Esophagus muscularis mucosa (tissue), 4 donors: Measurements from ENCODE around the gene ALPK3. TPM values are rescaled to one million over a fixed set of nuclear protein-coding genes. Genes with fewer than 3 reads are reported as not detected.

ENCODE experiments used
- DNase-seq: peaks from one replicate; pipeline ENCODE4 v3.0.0-alpha.2; 2017; ENCODE audit errors: extremely low spot score
- H3K27ac ChIP-seq, 4 donors: fragments of 200-600 bp; sonication (generic); replicated peaks in 1 of 4; 1 replicate in 3 of 4; 2 replicates in 1 of 4; pipeline ENCODE4 v1.5.1; 2016 to 2019; ENCODE audit warnings: mild to moderate bottlenecking in 1 of 4
- H3K27me3 ChIP-seq, 4 donors: fragments of 200-600 bp; sonication (generic); one replicate each; pipeline versions ENCODE4 v1.5.1 to v1.6.0; 2016 to 2019
- H3K36me3 ChIP-seq, 4 donors: fragments of 200-600 bp; sonication (generic); one replicate each; pipeline ENCODE4 v1.5.1; 2016 to 2019
- H3K4me1 ChIP-seq, 4 donors: fragments of 200-600 bp; sonication (generic); one replicate each; pipeline ENCODE4 v1.5.1; 2016 to 2019
- H3K4me3 ChIP-seq, 4 donors: fragments of 200-600 bp; sonication (generic); 1 replicate in 2 of 4; 2 replicates in 2 of 4; pipeline ENCODE4 v1.5.1; 2016 to 2019; ENCODE audit warnings: mild to moderate bottlenecking in 4 of 4, moderate library complexity in 1 of 4
- H3K9me3 ChIP-seq, 4 donors: fragments of 200-600 bp; sonication (generic); 1 replicate in 3 of 4; 2 replicates in 1 of 4; pipeline ENCODE4 v1.5.1; 2016 to 2019
- EP300 ChIP-seq: sonication (generic); formaldehyde crosslinking; IDR thresholded peaks from one replicate; pipeline ENCODE4 v1.6.1; 2017; ENCODE audit warnings: antibody characterized with exemption
- POLR2A ChIP-seq: fragments of 450-650 bp; IDR thresholded peaks from one replicate; pipeline ENCODE4 v1.6.1; 2017; ENCODE audit warnings: antibody characterized with exemption, moderate library complexity, mild to moderate bottlenecking, low read depth
- POLR2AphosphoS5 ChIP-seq, 2 donors: sonication (generic); formaldehyde crosslinking; IDR thresholded peaks; one replicate each; pipeline ENCODE4 v1.6.1; 2017; ENCODE audit warnings: antibody characterized with exemption in 2 of 2
- WGBS: methylation state at CpG from one replicate; pipeline ENCODE4 v1.1.5; 2018; 5-methylcytosine and 5-hydroxymethylcytosine counted together
- intact Hi-C: fragments of 100-400 bp; cut with DNase I; formaldehyde crosslinking; loops from one replicate; pipeline ENCODE4 v1.15.1; 2023
- total RNA-seq, 4 donors: library from RNA; depleted of rRNA; stranded (reverse); fragments of >200 nt; gene quantifications; one replicate each; pipeline versions ENCODE4 v1.1.0 to v1.2.1, GENCODE V29; 2016
- TF ChIP-seq, protein P1 (sequence below), 3 experiments: fragments of 200-600 bp in 2 of 3; fragments of 450-650 bp in 1 of 3; sonication (generic) in 2 of 3; IDR thresholded peaks; one replicate each; pipeline ENCODE4 v1.5.1; 2017 to 2019; ENCODE audit warnings: antibody characterized with exemption in 3 of 3, mild to moderate bottlenecking in 2 of 3, moderate library complexity in 1 of 3

The ALPK3 gene
- total RNA-seq, 4 donors from 2014 or later = 9.1 to 21.5 (median 16.2) TPM

- H3K27me3 ChIP-seq = no peaks in the 10 kb centered on the region
- H3K4me1 ChIP-seq = peaks cover 31 to 53% (median 40%) of the 10 kb centered on the region in 4 donors
- intact Hi-C loops = no loop called here
- H3K36me3 ChIP-seq = peaks cover under 1 to 56% (median 46%) of the 10 kb centered on the region in 4 donors
- H3K4me3 ChIP-seq = no peak overlapping the region
- WGBS = 100% methylated on average over 3 of the region's 5 CpGs
- DNase-seq = no peak
- no peaks in the 10 kb centered on the region for H3K9me3 ChIP-seq
- H3K27ac ChIP-seq = no peak overlapping the region
- no peak for TF ChIP-seq EP300
Observed at GRCh38 chr15:84789762-84790161, 27.4 kb upstream of the ALPK3 start.

- TF ChIP-seq EP300 = no peak
- DNase-seq = no peak
- Histone ChIP-seq H3K4me1 (peaks cover 25 to 44% (median 31%) of the 10 kb centered on the region in 4 donors), H3K36me3 (peaks cover 0 to 55% (median 39%) of the 10 kb centered on the region in 4 donors), H3K27ac (no peak overlapping the region), H3K4me3 (no peak overlapping the region), H3K27me3 (no peaks in the 10 kb centered on the region), H3K9me3 (no peaks in the 10 kb centered on the region)
- intact Hi-C loops = no loop called here
- WGBS = 94% methylated on average over 4 of the region's 4 CpGs
Observed at GRCh38 chr15:84790676-84791075, 26.5 kb upstream of the ALPK3 start.

- no peak for TF ChIP-seq POLR2A
- intact Hi-C loops = no loop called here
- no peaks in the 10 kb centered on the region for H3K9me3 ChIP-seq
- H3K27me3 ChIP-seq = no peaks in the 10 kb centered on the region
- H3K4me1 ChIP-seq = peaks cover 18 to 36% (median 23%) of the 10 kb centered on the region in 4 donors
- no peak for DNase-seq
- no peak overlapping the region for H3K27ac ChIP-seq
- H3K4me3 ChIP-seq = no peak overlapping the region
- H3K36me3 ChIP-seq = peaks cover 0 to 52% (median 39%) of the 10 kb centered on the region in 4 donors
- WGBS = 97% methylated on average over 2 of the region's 2 CpGs
Observed at GRCh38 chr15:84791763-84792162, 25.4 kb upstream of the ALPK3 start.

DNA sequence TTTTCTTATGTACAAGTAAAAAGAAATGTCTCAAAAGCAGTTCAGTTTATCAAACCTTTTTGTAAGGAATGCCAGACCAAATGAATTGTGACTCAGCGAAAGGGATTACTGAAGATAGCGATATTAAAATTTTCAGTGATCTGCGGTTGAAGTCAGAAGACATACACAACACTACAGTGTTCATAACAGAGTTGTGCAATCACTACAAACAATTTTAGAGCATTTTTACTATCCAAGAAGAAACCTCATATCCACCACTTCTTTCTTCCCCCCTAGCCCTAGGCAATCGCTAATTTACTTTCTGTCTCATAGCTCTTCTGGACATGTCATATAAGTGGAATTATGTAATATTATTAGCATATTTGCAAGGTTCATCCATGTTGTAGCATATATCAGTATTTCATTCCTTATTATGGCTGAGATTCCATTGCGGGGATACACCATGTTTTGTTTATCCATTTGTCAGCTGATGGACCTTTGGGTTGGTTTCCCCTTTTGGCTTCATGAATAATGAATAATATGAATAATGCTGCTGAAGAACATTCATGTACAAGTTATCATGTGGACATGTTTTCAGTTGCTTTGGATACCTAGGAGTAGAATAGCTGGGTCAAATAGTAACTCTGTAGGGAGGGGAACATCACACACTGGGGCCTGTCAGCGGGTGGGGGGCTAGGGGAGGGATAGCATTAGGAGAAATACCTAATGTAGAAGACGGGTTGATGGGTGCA, 23.6 kb upstream of the ALPK3 start:
- Histone ChIP-seq H3K27ac (no peak overlapping the region), H3K36me3 (peaks cover 13 to 69% (median 57%) of the 10 kb centered on the region in 4 donors), H3K4me1 (peaks cover under 1 to 18% (median 7%) of the 10 kb centered on the region in 4 donors), H3K4me3 (no peak overlapping the region), H3K27me3 (no peaks in the 10 kb centered on the region), H3K9me3 (no peaks in the 10 kb centered on the region)
- whole genome bisulfite sequencing = 97% methylated on average over 7 of the region's 7 CpGs
- DNase-seq = no peak
- intact Hi-C loops = no loop called here
- TF ChIP-seq EP300 (no peak), POLR2A (no peak), POLR2AphosphoS5 (IDR thresholded peaks at IDR 0.05) (no peak)
- TF ChIP-seq, protein P1, sequence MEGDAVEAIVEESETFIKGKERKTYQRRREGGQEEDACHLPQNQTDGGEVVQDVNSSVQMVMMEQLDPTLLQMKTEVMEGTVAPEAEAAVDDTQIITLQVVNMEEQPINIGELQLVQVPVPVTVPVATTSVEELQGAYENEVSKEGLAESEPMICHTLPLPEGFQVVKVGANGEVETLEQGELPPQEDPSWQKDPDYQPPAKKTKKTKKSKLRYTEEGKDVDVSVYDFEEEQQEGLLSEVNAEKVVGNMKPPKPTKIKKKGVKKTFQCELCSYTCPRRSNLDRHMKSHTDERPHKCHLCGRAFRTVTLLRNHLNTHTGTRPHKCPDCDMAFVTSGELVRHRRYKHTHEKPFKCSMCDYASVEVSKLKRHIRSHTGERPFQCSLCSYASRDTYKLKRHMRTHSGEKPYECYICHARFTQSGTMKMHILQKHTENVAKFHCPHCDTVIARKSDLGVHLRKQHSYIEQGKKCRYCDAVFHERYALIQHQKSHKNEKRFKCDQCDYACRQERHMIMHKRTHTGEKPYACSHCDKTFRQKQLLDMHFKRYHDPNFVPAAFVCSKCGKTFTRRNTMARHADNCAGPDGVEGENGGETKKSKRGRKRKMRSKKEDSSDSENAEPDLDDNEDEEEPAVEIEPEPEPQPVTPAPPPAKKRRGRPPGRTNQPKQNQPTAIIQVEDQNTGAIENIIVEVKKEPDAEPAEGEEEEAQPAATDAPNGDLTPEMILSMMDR (IDR thresholded peaks at IDR 0.05) = no peak

DNA sequence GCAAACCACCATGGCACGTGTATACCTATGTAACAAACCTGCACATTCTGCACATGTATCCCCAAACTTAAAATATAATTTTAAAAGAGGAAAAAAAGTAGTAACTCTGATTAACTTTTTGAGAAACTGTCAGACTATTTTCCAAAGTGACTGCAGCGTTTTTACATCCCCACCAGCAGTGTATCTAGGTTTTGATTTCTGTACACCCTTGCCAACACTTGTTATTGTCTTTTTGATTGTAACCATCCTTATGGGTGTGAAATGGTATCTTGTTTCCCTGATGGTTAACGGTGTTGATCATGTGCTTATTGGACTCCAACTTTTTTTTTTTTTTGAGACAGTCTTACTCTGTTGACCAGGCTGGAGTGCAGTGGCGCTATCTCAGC, 23.0 kb upstream of the ALPK3 start:
- Histone ChIP-seq H3K4me1 (peaks cover 0 to 18% (median 7%) of the 10 kb centered on the region in 4 donors), H3K27me3 (no peaks in the 10 kb centered on the region), H3K4me3 (no peak overlapping the region), H3K36me3 (peaks cover 19 to 75% (median 62%) of the 10 kb centered on the region in 4 donors), H3K9me3 (no peaks in the 10 kb centered on the region), H3K27ac (no peak overlapping the region)
- TF ChIP-seq, protein P1 (IDR thresholded peaks at IDR 0.05) = no peak
- TF ChIP-seq POLR2A (no peak), EP300 (no peak), POLR2AphosphoS5 (IDR thresholded peaks at IDR 0.05) (no peak)
- DNase-seq = no peak
- intact Hi-C loops = no loop called here
- 96% methylated on average over 4 of the region's 4 CpGs for WGBS

GRCh38 chr15:84795186-84795585, 22.0 kb upstream of the ALPK3 start:
- Histone ChIP-seq H3K27me3 (no peaks in the 10 kb centered on the region), H3K36me3 (peaks cover 29 to 84% (median 71%) of the 10 kb centered on the region in 4 donors), H3K4me3 (no peak overlapping the region), H3K4me1 (peaks cover 0 to 12% (median 7%) of the 10 kb centered on the region in 4 donors), H3K9me3 (no peaks in the 10 kb centered on the region), H3K27ac (no peak overlapping the region)
- 93% methylated on average over 3 of the region's 3 CpGs for WGBS
- TF ChIP-seq POLR2AphosphoS5 (IDR thresholded peaks at IDR 0.05) = no peak
- TF ChIP-seq, protein P1 (IDR thresholded peaks at IDR 0.05) = no peak
- TF ChIP-seq EP300 = no peak
- TF ChIP-seq POLR2A = no peak
- DNase-seq = no peak
- intact Hi-C loops = no loop called here
